Aorta (tissue), 5 donors: ENCODE measurements around the gene ASB13. TPM values are rescaled to one million over a fixed set of nuclear protein-coding genes. Genes with fewer than 3 reads are reported as not detected.
A peak's percentile ranks its signal among the peaks of the same experiment; 100 is the strongest.

Source experiments
- ATAC-seq: fragments of 200-7000 bp; cut with Tn5 transposase; one replicate; pipeline ENCODE4 v1.9.1; 2022; ENCODE audit warnings: moderate library complexity; ENCODE audit not compliant: low FRiP score
- DNase-seq, 2 donors: peaks; one replicate each; pipeline ENCODE4 v3.0.0-alpha.2; 2020
- H3K27ac ChIP-seq, 2 donors: one replicate each; pipeline ENCODE4 v1.5.1; 2013; ENCODE audit warnings: low read length in 2 of 2, mild to moderate bottlenecking in 2 of 2, moderate library complexity in 2 of 2, control low read depth in 1 of 2, inconsistent platforms in 1 of 2, low read depth in 1 of 2
- H3K27me3 ChIP-seq, 2 donors: one replicate each; pipeline ENCODE4 v1.6.1; 2013; ENCODE audit warnings: control low read depth in 1 of 2, low read length in 1 of 2, mild to moderate bottlenecking in 1 of 2, moderate library complexity in 1 of 2; ENCODE audit not compliant: insufficient read depth in 2 of 2, control insufficient read depth in 1 of 2
- H3K36me3 ChIP-seq, 2 donors: one replicate each; pipeline ENCODE4 v1.6.1; 2013; ENCODE audit warnings: control low read depth in 1 of 2, low read length in 1 of 2, mild to moderate bottlenecking in 1 of 2; ENCODE audit not compliant: insufficient read depth in 2 of 2, control insufficient read depth in 1 of 2
- H3K4me1 ChIP-seq, 2 donors: one replicate each; pipeline ENCODE4 v1.6.1; 2013; ENCODE audit warnings: low read length in 2 of 2, control low read depth in 1 of 2, mild to moderate bottlenecking in 1 of 2, moderate library complexity in 1 of 2; ENCODE audit not compliant: insufficient read depth in 2 of 2, control insufficient read depth in 1 of 2
- H3K4me3 ChIP-seq, 2 donors: one replicate each; pipeline ENCODE4 v1.5.1; 2013; ENCODE audit warnings: low read length in 2 of 2, control low read depth in 1 of 2, mild to moderate bottlenecking in 1 of 2
- H3K9me3 ChIP-seq: one replicate; pipeline ENCODE4 v1.6.1; 2013; ENCODE audit warnings: mild to moderate bottlenecking, low read length; ENCODE audit not compliant: control insufficient read depth
- WGBS, 2 donors: extraction: QIAGEN DNeasy Blood & Tissue Kit; methylation state at CpG; one replicate each; pipeline ENCODE4 v1.1.7; 2013; 5-methylcytosine and 5-hydroxymethylcytosine counted together
- intact Hi-C, 2 donors: fragments of 100-400 bp; cut with DNase I; formaldehyde crosslinking; loops; one replicate each; pipeline versions ENCODE4 v1.14.2 to v1.15.0; 2022
- polyA plus RNA-seq, 2 donors: library from polyadenylated mRNA; stranded (reverse); fragments of 200-250 nt; gene quantifications; one replicate each; pipeline ENCODE4 v1.2.3, GENCODE V29; 2013
- total RNA-seq, 2 donors: library from RNA; stranded (reverse); fragmentation: NEBNext Ultra II Directional; extraction: Animal tissue kit (Norgen Biotek cat#: 25700); gene quantifications; one replicate each; pipeline ENCODE4 v1.2.1, GENCODE V29; 2021
- donor health status: healthy with polysubstance abuse.
- donor health status: Bipolar disorder and iron deficiency.
- donor health status: DM: no; HTN: no; CAD: no.
- donor health status: DM: no; HTN: no; CAD: no.
- donor health status: DM: yes; HTN: yes; CAD: no.

Gene ASB13
- total and polyA plus RNA-seq, 4 donors: 19.2 to 35.1 (median 24.1) TPM

DNA sequence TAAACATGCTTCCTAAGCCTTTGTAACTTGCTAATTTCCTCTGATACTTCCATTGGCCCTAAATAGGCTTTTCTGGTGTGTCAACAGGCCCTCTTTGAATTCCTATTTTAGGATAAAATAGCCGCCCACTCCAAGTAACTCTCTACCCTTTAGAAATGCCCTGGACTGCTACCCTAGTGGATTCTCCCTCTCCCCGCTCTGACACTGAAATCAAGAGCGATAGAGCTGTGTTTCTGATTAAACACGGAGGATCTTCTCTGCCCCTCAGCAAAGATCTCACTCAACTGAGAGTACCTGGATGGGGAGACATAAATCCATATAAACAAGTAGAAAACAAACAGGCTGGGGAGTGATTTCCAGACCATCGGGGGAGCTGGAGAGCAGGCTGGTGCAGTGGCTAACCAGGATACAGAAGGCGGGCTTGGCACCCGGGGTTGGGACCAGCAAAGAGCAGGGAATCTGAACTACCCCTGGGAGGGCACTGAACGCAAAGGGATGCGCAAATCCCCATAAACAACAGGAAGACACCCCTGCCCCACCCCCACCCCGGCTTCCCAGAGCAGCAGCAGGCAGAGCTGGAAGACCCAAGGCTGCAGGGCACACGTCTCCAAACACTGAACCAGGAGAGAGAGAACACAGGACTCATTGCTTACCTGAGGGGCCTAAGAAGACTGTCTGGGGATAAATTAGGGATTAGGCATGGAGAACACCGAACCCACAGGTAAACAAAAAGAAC, 2.5 kb downstream of the ASB13 start:
- ATAC-seq: no peak
- Histone ChIP-seq H3K27me3 (no peaks in the 10 kb centered on the region), H3K4me3 (no peak overlapping the region), H3K9me3 (no peaks in the 10 kb centered on the region), H3K27ac (no peak overlapping the region), H3K36me3 (no peaks in the 10 kb centered on the region), H3K4me1 (peaks cover 0 to 2% of the 10 kb centered on the region in 2 donors)
- WGBS, 2 donors: 60% methylated on average over 12 of the region's 12 CpGs
- no peak for DNase-seq
- intact Hi-C loops: loop anchor here in 1 of 2 donors (10.0 kb wide), 1 partner anchor 111 kb away; no protein-coding TSS in a partner anchor

GRCh38 chr10:5662708-5663579, 3.5 kb downstream of the ASB13 start:
- intact Hi-C loops: loop anchor here in 1 of 2 donors (10.0 kb wide), 1 partner anchor 112 kb away; no protein-coding TSS in a partner anchor
- Histone ChIP-seq H3K4me1 (peaks cover 0 to 2% of the 10 kb centered on the region in 2 donors), H3K36me3 (no peaks in the 10 kb centered on the region), H3K9me3 (no peaks in the 10 kb centered on the region), H3K27ac (no peak overlapping the region), H3K4me3 (no peak overlapping the region), H3K27me3 (no peaks in the 10 kb centered on the region)
- 88 to 94% methylated on average over 9 of the region's 9 CpGs for WGBS, 2 donors
- ATAC-seq (no peak), DNase-seq (no peak)

- Histone ChIP-seq H3K27ac (no peak overlapping the region), H3K27me3 (no peaks in the 10 kb centered on the region), H3K36me3 (no peaks in the 10 kb centered on the region), H3K9me3 (no peaks in the 10 kb centered on the region), H3K4me3 (no peak overlapping the region), H3K4me1 (peaks cover 0 to 2% of the 10 kb centered on the region in 2 donors)
- ATAC-seq: no peak
- no peak for DNase-seq
- intact Hi-C loops: loop anchor here in 1 of 2 donors (10.0 kb wide), 1 partner anchor 114 kb away; no protein-coding TSS in a partner anchor
- WGBS, 2 donors: 59 to 60% methylated on average over 6 of the region's 6 CpGs
These were observed 5.4 kb downstream of the ASB13 start for GRCh38 chr10:5661043-5661442.

DNA sequence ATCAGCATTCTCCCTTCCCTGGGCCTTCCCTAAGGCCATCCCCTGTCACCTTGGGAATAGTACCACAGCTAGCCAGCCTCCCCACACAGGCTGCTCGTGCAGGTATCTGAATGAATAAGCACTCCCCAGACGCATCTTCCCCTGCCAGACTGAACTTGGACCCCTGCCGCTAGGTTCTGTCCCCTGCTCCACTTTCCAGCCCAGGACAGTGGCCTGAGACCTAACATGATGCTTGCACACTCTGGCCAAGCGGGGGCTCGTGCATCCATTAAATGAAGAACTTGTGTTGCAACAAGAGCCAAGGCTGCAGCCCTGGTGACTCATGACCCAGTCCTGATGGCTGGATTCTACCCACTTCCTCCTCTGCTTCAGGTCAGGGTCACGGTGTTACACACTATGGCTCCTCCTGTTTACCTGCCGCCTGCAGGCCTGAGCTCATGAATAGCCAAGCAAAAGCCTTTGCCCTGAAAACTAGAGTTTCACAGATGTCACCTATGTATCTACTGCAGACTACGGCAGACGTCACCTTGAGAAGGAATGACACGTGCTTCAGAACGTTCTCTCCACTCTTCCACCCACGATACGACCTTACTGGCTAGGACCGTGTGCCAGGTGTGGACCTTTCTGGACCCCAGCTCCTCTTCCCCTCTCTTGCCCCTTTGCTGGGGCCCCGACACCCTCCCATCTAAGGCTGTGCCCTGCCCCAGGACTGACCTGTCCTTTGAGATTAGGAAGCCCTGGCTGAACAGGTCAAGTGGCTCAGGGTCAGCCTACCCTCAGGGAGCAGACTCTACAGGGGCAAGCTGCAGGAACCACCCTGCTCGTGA, 6.5 kb downstream of the ASB13 start:
- DNase-seq (peak in 1 of 2 donors; percentile 68), ATAC-seq (peak; percentile 8)
- 70 to 71% methylated on average over 16 of the region's 16 CpGs for WGBS, 2 donors
- Histone ChIP-seq H3K27ac (no peak overlapping the region), H3K27me3 (no peaks in the 10 kb centered on the region), H3K4me3 (no peak overlapping the region), H3K9me3 (no peaks in the 10 kb centered on the region), H3K4me1 (no peaks in the 10 kb centered on the region), H3K36me3 (no peaks in the 10 kb centered on the region)
- intact Hi-C loops: loop anchor here in 1 of 2 donors (10.0 kb wide), 1 partner anchor 115 kb away; no protein-coding TSS in a partner anchor

GRCh38 chr10:5658871-5659618, 7.3 kb downstream of the ASB13 start:
- Histone ChIP-seq H3K27ac (no peak overlapping the region), H3K36me3 (no peaks in the 10 kb centered on the region), H3K4me3 (no peak overlapping the region), H3K4me1 (no peaks in the 10 kb centered on the region), H3K9me3 (no peaks in the 10 kb centered on the region), H3K27me3 (no peaks in the 10 kb centered on the region)
- DNase-seq: no peak
- ATAC-seq: no peak
- 84 to 85% methylated on average over 20 of the region's 20 CpGs for WGBS, 2 donors
- intact Hi-C loops: no loop called here

DNA sequence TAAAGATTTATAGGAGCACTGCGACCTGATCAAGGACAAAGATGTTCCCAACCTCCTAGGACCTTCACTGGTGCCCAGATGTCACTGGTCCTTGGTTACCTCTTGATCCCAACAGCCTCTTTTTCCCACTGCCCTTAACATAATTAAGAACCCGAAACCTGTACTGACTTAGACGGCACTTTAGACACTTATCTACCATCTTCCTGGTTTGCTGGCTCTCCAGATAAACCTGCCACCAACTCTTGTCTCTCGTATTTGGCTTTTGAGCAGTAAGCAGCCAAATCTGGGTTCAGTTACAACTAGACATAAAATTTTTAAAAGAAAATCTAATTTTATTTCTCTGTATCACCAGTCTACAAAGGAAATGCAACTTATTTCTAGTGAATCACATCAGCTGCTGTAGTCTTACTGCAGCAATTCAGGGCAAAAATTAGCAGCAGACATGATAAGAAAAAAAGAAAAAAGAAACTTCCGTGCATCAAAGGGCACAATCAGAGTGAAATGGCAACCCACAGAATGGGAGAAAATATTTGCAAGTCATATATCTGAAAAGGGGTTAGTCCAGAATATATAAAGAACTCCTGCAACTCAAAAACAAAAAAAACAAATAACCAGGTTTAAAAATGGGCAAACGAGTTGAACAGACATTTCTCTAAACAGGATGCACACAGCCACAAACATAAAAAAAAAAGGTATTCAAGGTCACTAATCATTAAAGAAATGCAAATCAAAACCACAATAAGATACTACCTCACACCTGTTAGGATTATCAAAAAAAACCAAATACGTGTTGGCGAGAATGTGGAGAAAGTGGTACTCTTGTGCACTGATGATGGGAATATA, 9.4 kb downstream of the ASB13 start:
- Histone ChIP-seq H3K27me3 (no peaks in the 10 kb centered on the region), H3K36me3 (no peaks in the 10 kb centered on the region), H3K4me3 (no peak overlapping the region), H3K27ac (no peak overlapping the region), H3K4me1 (no peaks in the 10 kb centered on the region), H3K9me3 (no peaks in the 10 kb centered on the region)
- WGBS, 2 donors: 88 to 90% methylated on average over 8 of the region's 8 CpGs
- ATAC-seq (no peak), DNase-seq (no peak)
- intact Hi-C loops: no loop called here

- DNase-seq: no peak
- H3K9me3 ChIP-seq: no peaks in the 10 kb centered on the region
- H3K4me3 ChIP-seq: no peak overlapping the region
- no peaks in the 10 kb centered on the region for H3K4me1 ChIP-seq
- H3K27me3 ChIP-seq: no peaks in the 10 kb centered on the region
- intact Hi-C loops: no loop called here
- ATAC-seq: no peak
- no peaks in the 10 kb centered on the region for H3K36me3 ChIP-seq
- 75 to 80% methylated on average over 3 of the region's 3 CpGs for WGBS, 2 donors
- no peak overlapping the region for H3K27ac ChIP-seq
These were observed 11.3 kb downstream of the ASB13 start for GRCh38 chr10:5655121-5655520.
